K562 (cell line): ENCODE results near the gene PGS1. TPM values are rescaled to one million over a fixed set of nuclear protein-coding genes. Genes with fewer than 3 reads are reported as not detected.

Source experiments
- BRCA1 ChIP-seq, 2 experiments: fragments of 450-650 bp in 1 of 2; sonication (generic) in 1 of 2; formaldehyde crosslinking in 1 of 2; IDR thresholded peaks; 2 replicates each; pipeline versions ENCODE4 v1.5.0 to v1.6.1; 2017 to 2020; ENCODE audit warnings: mild to moderate bottlenecking in 1 of 2, missing genetic modification reagents in 1 of 2
- CBFA2T3 ChIP-seq: fragments of 450-650 bp; IDR thresholded peaks from 2 replicates; pipeline ENCODE4 v1.6.1; 2017
- CCNT2 ChIP-seq: IDR thresholded peaks from 2 replicates; pipeline ENCODE4 v1.6.1; 2011; ENCODE audit warnings: borderline replicate concordance, low read depth, mild to moderate bottlenecking, moderate library complexity, mixed read lengths, low read length; ENCODE audit not compliant: insufficient read length; ENCODE audit errors: extremely low read depth
- CXXC5 ChIP-seq: fragments of 250-450 bp; sonication (Bioruptor Pico); IDR thresholded peaks from 2 replicates; pipeline ENCODE4 v1.8.0; 2022; ENCODE audit warnings: inconsistent platforms, mild to moderate bottlenecking, moderate library complexity
- EHMT2 ChIP-seq: fragments of 450-650 bp; IDR thresholded peaks from 2 replicates; pipeline ENCODE4 v1.6.1; 2018; ENCODE audit warnings: antibody characterized with exemption
- ESRRA ChIP-seq: fragments of 450-650 bp; IDR thresholded peaks from 2 replicates; pipeline ENCODE4 v1.6.1; 2014; ENCODE audit warnings: low read depth, mild to moderate bottlenecking, moderate library complexity, borderline replicate concordance
- ETV1 ChIP-seq: fragments of 450-650 bp; conservative IDR thresholded peaks from 2 replicates; pipeline ENCODE4 v1.6.1; 2016; ENCODE audit warnings: missing genetic modification characterization, control low read depth, low read depth, missing compliant biosample characterization
- FOXK2 ChIP-seq, 2 experiments: fragments of 450-650 bp; IDR thresholded peaks in 1 of 2; conservative IDR thresholded peaks in 1 of 2; 2 replicates each; pipeline ENCODE4 v1.6.1; 2016; ENCODE audit warnings: low read depth in 2 of 2, mild to moderate bottlenecking in 1 of 2
- MEIS2 ChIP-seq: fragments of 450-650 bp; IDR thresholded peaks from 2 replicates; pipeline ENCODE4 v1.6.1; 2014; ENCODE audit warnings: mild to moderate bottlenecking; ENCODE audit not compliant: partially characterized antibody
- MIER1 ChIP-seq: fragments of 450-650 bp; IDR thresholded peaks from 2 replicates; pipeline ENCODE4 v1.6.1; 2016; ENCODE audit warnings: antibody characterized with exemption, mild to moderate bottlenecking, low read depth
- NFXL1 ChIP-seq: fragments of 450-650 bp; formaldehyde crosslinking; IDR thresholded peaks from 2 replicates; pipeline ENCODE4 v1.4.0; 2021; ENCODE audit warnings: mild to moderate bottlenecking
- NR2C2 ChIP-seq, 2 experiments: fragments of 200-800 bp in 1 of 2; sonication (Bioruptor generic) in 1 of 2; sonication (generic) in 1 of 2; formaldehyde crosslinking in 1 of 2; IDR thresholded peaks; 2 replicates each; pipeline versions ENCODE4 v1.6.1 to v1.8.0; 2016 to 2022; ENCODE audit warnings: mild to moderate bottlenecking in 1 of 2, missing compliant biosample characterization in 1 of 2, missing genetic modification characterization in 1 of 2, missing genetic modification reagents in 1 of 2
- SMAD4 ChIP-seq: fragments of 250-450 bp; sonication (Bioruptor Pico); conservative IDR thresholded peaks from 2 replicates; pipeline ENCODE4 v1.8.0; 2021; ENCODE audit warnings: inconsistent platforms, mild to moderate bottlenecking, moderate library complexity
- TCF3 ChIP-seq: sonication (generic); formaldehyde crosslinking; IDR thresholded peaks from 2 replicates; pipeline ENCODE4 v1.4.0; 2020; ENCODE audit warnings: mild to moderate bottlenecking, missing genetic modification reagents
- TRIM24 ChIP-seq, 2 experiments: fragments of 450-650 bp; IDR thresholded peaks; 2 replicates each; pipeline ENCODE4 v1.6.1; 2016
- polyA plus RNA-seq, 8 experiments: library from polyadenylated mRNA; depleted of rRNA in 4 of 8; stranded (reverse) in 5 of 8; unstranded in 3 of 8; fragments of >200 nt; fragmentation: Nextera tagmentation in 2 of 8; fragmentation: Illumina TruSeq in 1 of 8; extraction: Ambion mirVana in 2 of 8; extraction: Trizol in 1 of 8; gene quantifications; 2 replicates each; pipeline versions ENCODE4 v1.2.1 to v1.2.3, GENCODE V29; 2011 to 2014; ENCODE audit warnings: inconsistent platforms in 1 of 8, missing spikeins in 1 of 8
- total RNA-seq, 7 experiments: library from RNA; depleted of rRNA in 6 of 7; stranded (reverse); fragments of >200 nt in 6 of 7; fragmentation: Illumina TruSeq in 2 of 7; extraction: Trizol in 2 of 7; gene quantifications; 2 replicates each; pipeline versions ENCODE4 v1.2.1 to v1.2.3, GENCODE V29; 2011 to 2021; ENCODE audit warnings: low replicate concordance in 1 of 7
- TF ChIP-seq, protein P1 (sequence below), 2 experiments: fragments of 450-650 bp; conservative IDR thresholded peaks; 2 replicates each; pipeline ENCODE4 v1.6.1; 2017; ENCODE audit warnings: mild to moderate bottlenecking in 2 of 2, moderate library complexity in 2 of 2
- TF ChIP-seq, protein P2 (sequence below): IDR thresholded peaks from 2 replicates; pipeline ENCODE4 v1.6.1; 2011; ENCODE audit warnings: borderline replicate concordance, low read depth, mild to moderate bottlenecking, moderate library complexity, low read length; ENCODE audit not compliant: insufficient read depth, poor library complexity, severe bottlenecking
- TF ChIP-seq, protein P3 (sequence below): sonication (generic); IDR thresholded peaks from 2 replicates; pipeline ENCODE4 v1.6.1; 2016
- TF ChIP-seq, protein P4 (sequence below): sonication (generic); formaldehyde crosslinking; IDR thresholded peaks from 2 replicates; pipeline ENCODE4 v1.8.0; 2022; ENCODE audit warnings: missing genetic modification reagents, mild to moderate bottlenecking, moderate library complexity, borderline replicate concordance
- TF ChIP-seq, protein P5 (sequence below): fragments of 250-450 bp; sonication (Bioruptor Pico); IDR thresholded peaks from 2 replicates; pipeline ENCODE4 v1.8.0; 2022; ENCODE audit warnings: moderate library complexity, mild to moderate bottlenecking, inconsistent platforms

Gene PGS1
- total and polyA plus RNA-seq, 9 of the 15 experiments (the other 6 are each of a cell fraction or from before 2014, with no cell fraction given) = 1.3 to 39.4 (median 22.3) TPM

DNA sequence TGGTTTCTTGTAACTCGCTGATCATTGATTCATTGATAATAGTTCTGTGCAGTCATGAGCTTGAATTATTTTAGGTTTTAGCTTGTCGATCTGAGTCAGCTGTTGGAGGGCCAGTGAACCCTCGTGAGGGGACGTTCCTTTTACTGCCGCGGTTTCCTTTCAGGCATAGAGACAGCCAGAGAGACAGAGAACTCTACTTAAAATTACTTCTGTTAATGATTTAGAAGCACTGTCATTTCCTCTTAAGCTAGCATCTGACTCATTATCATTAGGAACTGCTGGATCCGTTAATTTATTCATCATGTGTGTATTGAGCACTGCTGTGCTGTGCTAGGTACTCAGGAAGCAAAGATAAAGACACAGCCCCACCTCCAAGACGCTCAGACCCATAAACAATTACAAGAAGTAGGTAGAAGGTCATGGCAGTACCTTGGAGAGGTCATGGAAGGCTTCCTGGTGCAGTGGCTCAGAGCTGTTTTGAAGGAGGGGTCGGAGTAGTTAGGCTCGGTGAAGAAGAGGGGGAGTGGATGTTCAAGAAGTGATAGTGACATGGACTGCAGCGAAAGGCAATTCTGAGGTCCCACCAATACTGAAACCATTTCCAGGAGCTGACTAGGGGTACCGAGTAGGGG, 3.3 kb downstream of the PGS1 start (continued):
- TF ChIP-seq CCNT2 (no peak), EHMT2 (peak; percentile 94), MIER1 (peak; percentile 85), MEIS2 (peak; percentile 64), BRCA1 (IDR thresholded peaks at IDR 0.05) (no peak), BRCA1 (CRISPR knock-in tag; IDR thresholded peaks at IDR 0.05) (no peak), NFXL1 (CRISPR knock-in tag) (no peak), NR2C2 (CRISPR knock-in tag; IDR thresholded peaks at IDR 0.05) (no peak), NR2C2 (tag; IDR thresholded peaks at IDR 0.05) (peak; percentile 34; the same call in 1 of the 2 replicates), TCF3 (CRISPR knock-in tag) (peak; percentile 39), ETV1 (tag) (peak; percentile 54; the same call in 1 of the 2 replicates), SMAD4 (peak; percentile 65; the same call in 1 of the 2 replicates), CXXC5 (CRISPR knock-in tag) (peak; percentile 50), CBFA2T3 (peak; percentile 70), FOXK2 (conservative IDR thresholded peaks at IDR 0.05 in 1 of 2, IDR thresholded peaks at IDR 0.05 in 1 of 2; ENCODE audit: low read depth in 2 of 2) (no peak), TRIM24 (IDR thresholded peaks at IDR 0.05) (peak in 1 of 2 experiments; percentile 6; a peak in 1 of 4 replicates), ESRRA (peak; percentile 54; the same call in 1 of the 2 replicates)
- TF ChIP-seq, protein P1, sequence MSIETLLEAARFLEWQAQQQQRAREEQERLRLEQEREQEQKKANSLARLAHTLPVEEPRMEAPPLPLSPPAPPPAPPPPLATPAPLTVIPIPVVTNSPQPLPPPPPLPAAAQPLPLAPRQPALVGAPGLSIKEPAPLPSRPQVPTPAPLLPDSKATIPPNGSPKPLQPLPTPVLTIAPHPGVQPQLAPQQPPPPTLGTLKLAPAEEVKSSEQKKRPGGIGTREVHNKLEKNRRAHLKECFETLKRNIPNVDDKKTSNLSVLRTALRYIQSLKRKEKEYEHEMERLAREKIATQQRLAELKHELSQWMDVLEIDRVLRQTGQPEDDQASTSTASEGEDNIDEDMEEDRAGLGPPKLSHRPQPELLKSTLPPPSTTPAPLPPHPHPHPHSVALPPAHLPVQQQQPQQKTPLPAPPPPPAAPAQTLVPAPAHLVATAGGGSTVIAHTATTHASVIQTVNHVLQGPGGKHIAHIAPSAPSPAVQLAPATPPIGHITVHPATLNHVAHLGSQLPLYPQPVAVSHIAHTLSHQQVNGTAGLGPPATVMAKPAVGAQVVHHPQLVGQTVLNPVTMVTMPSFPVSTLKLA (conservative IDR thresholded peaks at IDR 0.05) = peak in 1 of 2 experiments; percentile 34; a peak in 1 of 4 replicates
- TF ChIP-seq, protein P2, sequence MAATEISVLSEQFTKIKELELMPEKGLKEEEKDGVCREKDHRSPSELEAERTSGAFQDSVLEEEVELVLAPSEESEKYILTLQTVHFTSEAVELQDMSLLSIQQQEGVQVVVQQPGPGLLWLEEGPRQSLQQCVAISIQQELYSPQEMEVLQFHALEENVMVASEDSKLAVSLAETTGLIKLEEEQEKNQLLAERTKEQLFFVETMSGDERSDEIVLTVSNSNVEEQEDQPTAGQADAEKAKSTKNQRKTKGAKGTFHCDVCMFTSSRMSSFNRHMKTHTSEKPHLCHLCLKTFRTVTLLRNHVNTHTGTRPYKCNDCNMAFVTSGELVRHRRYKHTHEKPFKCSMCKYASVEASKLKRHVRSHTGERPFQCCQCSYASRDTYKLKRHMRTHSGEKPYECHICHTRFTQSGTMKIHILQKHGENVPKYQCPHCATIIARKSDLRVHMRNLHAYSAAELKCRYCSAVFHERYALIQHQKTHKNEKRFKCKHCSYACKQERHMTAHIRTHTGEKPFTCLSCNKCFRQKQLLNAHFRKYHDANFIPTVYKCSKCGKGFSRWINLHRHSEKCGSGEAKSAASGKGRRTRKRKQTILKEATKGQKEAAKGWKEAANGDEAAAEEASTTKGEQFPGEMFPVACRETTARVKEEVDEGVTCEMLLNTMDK = no peak
- TF ChIP-seq, protein P3, sequence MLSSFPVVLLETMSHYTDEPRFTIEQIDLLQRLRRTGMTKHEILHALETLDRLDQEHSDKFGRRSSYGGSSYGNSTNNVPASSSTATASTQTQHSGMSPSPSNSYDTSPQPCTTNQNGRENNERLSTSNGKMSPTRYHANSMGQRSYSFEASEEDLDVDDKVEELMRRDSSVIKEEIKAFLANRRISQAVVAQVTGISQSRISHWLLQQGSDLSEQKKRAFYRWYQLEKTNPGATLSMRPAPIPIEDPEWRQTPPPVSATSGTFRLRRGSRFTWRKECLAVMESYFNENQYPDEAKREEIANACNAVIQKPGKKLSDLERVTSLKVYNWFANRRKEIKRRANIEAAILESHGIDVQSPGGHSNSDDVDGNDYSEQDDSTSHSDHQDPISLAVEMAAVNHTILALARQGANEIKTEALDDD = peak; percentile 63
- TF ChIP-seq, protein P4, sequence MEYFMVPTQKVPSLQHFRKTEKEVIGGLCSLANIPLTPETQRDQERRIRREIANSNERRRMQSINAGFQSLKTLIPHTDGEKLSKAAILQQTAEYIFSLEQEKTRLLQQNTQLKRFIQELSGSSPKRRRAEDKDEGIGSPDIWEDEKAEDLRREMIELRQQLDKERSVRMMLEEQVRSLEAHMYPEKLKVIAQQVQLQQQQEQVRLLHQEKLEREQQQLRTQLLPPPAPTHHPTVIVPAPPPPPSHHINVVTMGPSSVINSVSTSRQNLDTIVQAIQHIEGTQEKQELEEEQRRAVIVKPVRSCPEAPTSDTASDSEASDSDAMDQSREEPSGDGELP (CRISPR knock-in tag) = peak; percentile 21; the same call in 1 of the 2 replicates
- TF ChIP-seq, protein P5, sequence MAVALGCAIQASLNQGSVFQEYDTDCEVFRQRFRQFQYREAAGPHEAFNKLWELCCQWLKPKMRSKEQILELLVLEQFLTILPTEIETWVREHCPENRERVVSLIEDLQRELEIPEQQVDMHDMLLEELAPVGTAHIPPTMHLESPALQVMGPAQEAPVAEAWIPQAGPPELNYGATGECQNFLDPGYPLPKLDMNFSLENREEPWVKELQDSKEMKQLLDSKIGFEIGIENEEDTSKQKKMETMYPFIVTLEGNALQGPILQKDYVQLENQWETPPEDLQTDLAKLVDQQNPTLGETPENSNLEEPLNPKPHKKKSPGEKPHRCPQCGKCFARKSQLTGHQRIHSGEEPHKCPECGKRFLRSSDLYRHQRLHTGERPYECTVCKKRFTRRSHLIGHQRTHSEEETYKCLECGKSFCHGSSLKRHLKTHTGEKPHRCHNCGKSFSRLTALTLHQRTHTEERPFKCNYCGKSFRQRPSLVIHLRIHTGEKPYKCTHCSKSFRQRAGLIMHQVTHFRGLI = no peak
